WERI-Rb-1 (cell line): ENCODE data around the gene SLC35A3.

Experiments
- DNase-seq: peaks from one replicate; pipeline ENCODE4 v3.0.0-alpha.2; 2020
- H3K27ac ChIP-seq: fragments of 250-450 bp; sonication (Bioruptor Pico); 2 replicates; pipeline ENCODE4 v1.5.1; 2020; ENCODE audit warnings: mild to moderate bottlenecking, moderate library complexity
- H3K27me3 ChIP-seq: fragments of 250-450 bp; sonication (Bioruptor Pico); 2 replicates; pipeline ENCODE4 v1.5.1; 2021; ENCODE audit warnings: mild to moderate bottlenecking, low read depth, moderate library complexity; ENCODE audit not compliant: insufficient read depth, severe bottlenecking
- H3K36me3 ChIP-seq: fragments of 250-450 bp; sonication (Bioruptor Pico); 2 replicates; pipeline ENCODE4 v1.5.1; 2020; ENCODE audit warnings: mild to moderate bottlenecking, moderate library complexity
- H3K4me3 ChIP-seq: 2 replicates; pipeline ENCODE4 v1.5.1; 2011; ENCODE audit warnings: low read depth, mild to moderate bottlenecking, control low read depth, low read length
- H3K9me3 ChIP-seq: fragments of 250-450 bp; sonication (Bioruptor Pico); 2 replicates; pipeline ENCODE4 v1.5.1; 2021; ENCODE audit warnings: mild to moderate bottlenecking, moderate library complexity; ENCODE audit not compliant: severe bottlenecking
- TF ChIP-seq, protein P1 (sequence below): IDR thresholded peaks from 2 replicates; pipeline ENCODE4 v1.5.1; 2011; ENCODE audit warnings: low read depth, mild to moderate bottlenecking, control low read depth, inconsistent platforms, low read length

SLC35A3 gene

DNA sequence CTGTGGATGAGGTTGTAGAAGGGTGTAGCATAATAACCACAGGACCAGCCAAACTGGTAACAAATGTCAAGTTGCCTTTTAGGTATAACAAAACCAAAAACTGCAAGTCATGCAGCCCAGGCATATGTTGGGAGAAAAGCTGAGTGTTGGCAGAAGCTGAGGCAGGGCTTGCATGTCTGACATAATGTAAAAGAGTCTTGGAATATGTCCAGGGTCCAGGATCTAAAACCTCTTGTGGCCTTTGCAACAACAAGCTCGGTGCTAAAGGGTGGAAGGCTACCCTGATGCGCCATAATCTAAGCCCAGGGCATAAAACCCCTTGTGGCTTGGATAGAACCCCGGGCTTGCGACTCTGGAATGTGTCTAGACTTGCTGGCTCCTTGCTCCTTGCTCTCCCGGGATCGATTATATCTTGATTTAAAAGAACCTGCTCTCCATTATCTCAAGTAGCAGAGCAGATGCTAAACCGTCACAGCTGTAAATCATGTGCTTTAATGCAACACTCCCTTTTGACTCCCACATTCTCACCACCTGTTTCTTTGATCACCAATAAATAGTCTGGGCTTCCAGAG, 26.5 kb upstream of the SLC35A3 start:
- peak; percentile 63 for DNase-seq
- H3K36me3 ChIP-seq, result no peaks in the 10 kb centered on the region
- H3K4me3 ChIP-seq, result no peak overlapping the region
- H3K27me3 ChIP-seq, result no peaks in the 10 kb centered on the region
- peak overlapping the region; percentile 63 for H3K27ac ChIP-seq
- TF ChIP-seq, protein P1, sequence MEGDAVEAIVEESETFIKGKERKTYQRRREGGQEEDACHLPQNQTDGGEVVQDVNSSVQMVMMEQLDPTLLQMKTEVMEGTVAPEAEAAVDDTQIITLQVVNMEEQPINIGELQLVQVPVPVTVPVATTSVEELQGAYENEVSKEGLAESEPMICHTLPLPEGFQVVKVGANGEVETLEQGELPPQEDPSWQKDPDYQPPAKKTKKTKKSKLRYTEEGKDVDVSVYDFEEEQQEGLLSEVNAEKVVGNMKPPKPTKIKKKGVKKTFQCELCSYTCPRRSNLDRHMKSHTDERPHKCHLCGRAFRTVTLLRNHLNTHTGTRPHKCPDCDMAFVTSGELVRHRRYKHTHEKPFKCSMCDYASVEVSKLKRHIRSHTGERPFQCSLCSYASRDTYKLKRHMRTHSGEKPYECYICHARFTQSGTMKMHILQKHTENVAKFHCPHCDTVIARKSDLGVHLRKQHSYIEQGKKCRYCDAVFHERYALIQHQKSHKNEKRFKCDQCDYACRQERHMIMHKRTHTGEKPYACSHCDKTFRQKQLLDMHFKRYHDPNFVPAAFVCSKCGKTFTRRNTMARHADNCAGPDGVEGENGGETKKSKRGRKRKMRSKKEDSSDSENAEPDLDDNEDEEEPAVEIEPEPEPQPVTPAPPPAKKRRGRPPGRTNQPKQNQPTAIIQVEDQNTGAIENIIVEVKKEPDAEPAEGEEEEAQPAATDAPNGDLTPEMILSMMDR, result no peak
- no peaks in the 10 kb centered on the region for H3K9me3 ChIP-seq

DNA sequence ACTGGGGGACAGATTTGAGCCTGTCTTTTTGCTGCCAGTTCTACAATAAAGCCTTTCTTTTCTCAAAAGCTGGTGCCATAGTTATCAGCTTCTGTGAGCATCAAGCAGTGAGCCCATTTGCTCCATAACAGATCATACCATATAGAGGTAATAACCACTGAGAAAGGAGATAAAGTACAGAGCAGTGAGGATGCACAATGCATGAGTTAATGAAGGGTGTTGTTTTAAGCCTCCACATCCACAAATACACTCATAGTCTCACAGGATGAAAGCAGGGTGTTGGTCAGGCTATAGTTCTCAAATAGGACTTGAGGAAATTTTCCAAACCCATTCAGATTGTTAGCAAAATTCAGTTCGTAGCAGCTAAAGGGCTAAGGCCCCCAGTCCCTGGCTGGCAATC, 25.6 kb upstream of the SLC35A3 start:
- Histone ChIP-seq H3K9me3 (no peaks in the 10 kb centered on the region), H3K27me3 (no peaks in the 10 kb centered on the region), H3K4me3 (no peak overlapping the region), H3K36me3 (no peaks in the 10 kb centered on the region), H3K27ac (no peak overlapping the region)
- TF ChIP-seq, protein P1, result no peak
- no peak for DNase-seq

GRCh38 chr1:99945174-99945573, 24.6 kb upstream of the SLC35A3 start:
- no peaks in the 10 kb centered on the region for H3K27me3 ChIP-seq
- no peaks in the 10 kb centered on the region for H3K36me3 ChIP-seq
- no peak overlapping the region for H3K4me3 ChIP-seq
- H3K9me3 ChIP-seq, result no peaks in the 10 kb centered on the region
- TF ChIP-seq, protein P1, result no peak
- no peak overlapping the region for H3K27ac ChIP-seq
- DNase-seq, result no peak

- H3K9me3 ChIP-seq, result no peaks in the 10 kb centered on the region
- no peak for DNase-seq
- no peaks in the 10 kb centered on the region for H3K27me3 ChIP-seq
- TF ChIP-seq, protein P1, result no peak
- H3K27ac ChIP-seq, result no peak overlapping the region
- no peak overlapping the region for H3K4me3 ChIP-seq
- no peaks in the 10 kb centered on the region for H3K36me3 ChIP-seq
These were observed 19.3 kb upstream of the SLC35A3 start for GRCh38 chr1:99950486-99950885.

- Histone ChIP-seq H3K36me3 (no peaks in the 10 kb centered on the region), H3K27ac (no peak overlapping the region), H3K9me3 (no peaks in the 10 kb centered on the region), H3K4me3 (no peak overlapping the region), H3K27me3 (no peaks in the 10 kb centered on the region)
- no peak for DNase-seq
- TF ChIP-seq, protein P1, result no peak
These were observed 17.3 kb upstream of the SLC35A3 start for GRCh38 chr1:99952522-99952921.

DNA sequence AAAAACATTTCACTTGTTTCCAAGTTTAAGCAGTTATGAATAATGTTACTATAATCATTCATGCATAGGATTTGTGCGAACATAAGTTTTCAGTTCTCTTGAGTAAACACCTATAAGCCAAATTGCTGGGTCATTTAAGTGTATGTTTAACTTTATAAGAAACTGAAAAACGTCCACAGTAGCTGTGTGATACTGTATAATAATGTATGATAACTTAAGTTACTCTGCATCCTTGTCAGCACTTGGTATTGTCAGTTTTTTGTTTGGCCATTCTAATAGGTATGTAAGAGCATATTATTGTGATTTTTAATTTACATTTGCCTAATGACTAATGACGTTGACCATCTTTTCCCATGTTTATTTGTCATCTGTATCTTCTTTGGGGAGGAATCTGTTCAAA, 14.4 kb upstream of the SLC35A3 start:
- DNase-seq, result no peak
- TF ChIP-seq, protein P1, result no peak
- Histone ChIP-seq H3K9me3 (no peaks in the 10 kb centered on the region), H3K4me3 (no peak overlapping the region), H3K36me3 (no peaks in the 10 kb centered on the region), H3K27me3 (no peaks in the 10 kb centered on the region), H3K27ac (no peak overlapping the region)
